OCI-LY7 (cell line): ENCODE measurements around the gene WFDC6. TPM values are rescaled to one million over a fixed set of nuclear protein-coding genes. Genes with fewer than 3 reads are reported as not detected.

Experiments used
- BruUV-seq: library from RNA; stranded (reverse); fragments of 400-500 nt; replicated peaks from 2 replicates; lab custom pipeline; 2021; lab: Mats Ljungman, UMichigan
- CTCF ChIA-PET: fragments of 300-600 bp; sonication (Branson Sonifier 250); formaldehyde crosslinking; loops from one replicate; lab custom pipeline; 2022; ENCODE audit warnings: antibody characterized with exemption; ENCODE audit not compliant: unreplicated experiment; lab: Charles Lee
- POLR2A ChIA-PET: fragments of 300-600 bp; sonication (Branson Sonifier 250); formaldehyde crosslinking; loops from one replicate; lab custom pipeline; 2022; ENCODE audit warnings: antibody characterized with exemption; lab: Charles Lee
- DNase-seq: peaks from one replicate; pipeline ENCODE4 v3.0.0-alpha.2; 2015; ENCODE audit warnings: low spot score
- H2AFZ ChIP-seq: fragments of 200-600 bp; sonication (generic), shearing (Covaris generic); 2 replicates; pipeline ENCODE4 v1.6.1; 2014; ENCODE audit warnings: mild to moderate bottlenecking, antibody characterized with exemption, low read length, moderate library complexity
- H3K27ac ChIP-seq: fragments of 200-600 bp; sonication (generic); 2 replicates; pipeline ENCODE4 v1.5.1; 2014; ENCODE audit warnings: mixed run types, low read depth, mild to moderate bottlenecking, moderate library complexity, low read length, inconsistent platforms; ENCODE audit not compliant: poor library complexity, severe bottlenecking
- H3K36me3 ChIP-seq: fragments of 200-600 bp; sonication (generic); 2 replicates; pipeline ENCODE4 v1.6.1; 2014; ENCODE audit warnings: mild to moderate bottlenecking, antibody characterized with exemption, low read length, moderate library complexity, mixed read lengths; ENCODE audit not compliant: insufficient read depth
- H3K4me1 ChIP-seq: fragments of 200-600 bp; sonication (generic); 2 replicates; pipeline ENCODE4 v1.5.1; 2014; ENCODE audit warnings: mild to moderate bottlenecking, low read length; ENCODE audit not compliant: insufficient read depth, poor library complexity, severe bottlenecking
- H3K4me2 ChIP-seq: fragments of 200-600 bp; sonication (generic); 2 replicates; pipeline ENCODE4 v1.6.1; 2014; ENCODE audit warnings: mild to moderate bottlenecking, low read length
- H3K4me3 ChIP-seq: fragments of 200-600 bp; sonication (generic); 2 replicates; pipeline ENCODE4 v1.5.1; 2014; ENCODE audit warnings: mild to moderate bottlenecking, low read depth, low read length; ENCODE audit not compliant: poor library complexity, severe bottlenecking
- H3K79me2 ChIP-seq: fragments of 200-600 bp; sonication (generic); 2 replicates; pipeline ENCODE4 v1.6.1; 2016; ENCODE audit warnings: low read depth, mild to moderate bottlenecking, low read length, moderate library complexity, mixed read lengths; ENCODE audit not compliant: insufficient read depth
- H3K9me2 ChIP-seq: fragments of 200-600 bp; sonication (generic); 2 replicates; pipeline ENCODE4 v1.6.1; 2016; ENCODE audit warnings: mild to moderate bottlenecking, low read length, mixed read lengths; ENCODE audit not compliant: insufficient read depth
- H3K9me3 ChIP-seq: fragments of 200-600 bp; sonication (generic); 2 replicates; pipeline ENCODE4 v1.6.1; 2014; ENCODE audit warnings: mild to moderate bottlenecking, mixed run types, low read length, mixed read lengths
- H4K20me1 ChIP-seq: fragments of 200-600 bp; sonication (generic); 2 replicates; pipeline ENCODE4 v1.6.1; 2014; ENCODE audit warnings: mild to moderate bottlenecking, antibody characterized with exemption, low read length, moderate library complexity, mixed read lengths; ENCODE audit not compliant: insufficient read depth
- CTCF ChIP-seq: fragments of 200-600 bp; sonication (generic); conservative IDR thresholded peaks from 2 replicates; pipeline ENCODE4 v1.5.1; 2014; ENCODE audit warnings: mild to moderate bottlenecking, antibody characterized with exemption, low read length, moderate library complexity, mixed read lengths
- EZH2phosphoT487 ChIP-seq: fragments of 200-600 bp; sonication (generic); IDR thresholded peaks from 2 replicates; pipeline ENCODE4 v1.6.1; 2018; ENCODE audit warnings: low read depth, borderline replicate concordance, mild to moderate bottlenecking, mixed run types, antibody characterized with exemption, low read length, moderate library complexity, mixed read lengths
- intact Hi-C: fragments of 100-400 bp; cut with micrococcal nuclease; formaldehyde crosslinking; loops from one replicate; pipeline ENCODE4 v1.10.0; 2022; ENCODE audit not compliant: unreplicated experiment
- total RNA-seq, 2 experiments: library from RNA; depleted of rRNA in 1 of 2; stranded (reverse); fragments of >200 nt in 1 of 2; shearing (Covaris generic) in 1 of 2; gene quantifications; 2 replicates each; pipeline ENCODE4 v1.2.3, GENCODE V29; 2014 to 2022

Gene WFDC6
- total RNA-seq, 2 experiments from 2014 or later: not detected

- ChIA-PET CTCF (no interaction called here), POLR2A (no interaction called here)
- H2AFZ ChIP-seq: no peak overlapping the region
- no peaks in the 10 kb centered on the region for H3K4me1 ChIP-seq
- TF ChIP-seq EZH2phosphoT487 (no peak), CTCF (no peak)
- DNase-seq: no peak
- no peaks in the 10 kb centered on the region for H3K79me2 ChIP-seq
- H3K4me3 ChIP-seq: no peak overlapping the region
- no peaks in the 10 kb centered on the region for H3K9me2 ChIP-seq
- no peaks in the 10 kb centered on the region for H4K20me1 ChIP-seq
- H3K36me3 ChIP-seq: no peaks in the 10 kb centered on the region
- no peak overlapping the region for H3K4me2 ChIP-seq
- no peak overlapping the region for H3K27ac ChIP-seq
- no TSS peak for BruUV-seq
- intact Hi-C loops: no loop called here
- H3K9me3 ChIP-seq: no peaks in the 10 kb centered on the region
Measured at GRCh38 chr20:45583502-45583901, 44.2 kb upstream of the WFDC6 start.

- CTCF ChIA-PET: no interaction called here
- no peak for TF ChIP-seq CTCF
- TF ChIP-seq EZH2phosphoT487: no peak
- intact Hi-C loops: no loop called here
- no TSS peak for BruUV-seq
- H3K36me3 ChIP-seq: no peaks in the 10 kb centered on the region
- H3K9me2 ChIP-seq: no peaks in the 10 kb centered on the region
- H3K9me3 ChIP-seq: no peaks in the 10 kb centered on the region
- H3K4me3 ChIP-seq: no peak overlapping the region
- no peak for DNase-seq
- no peaks in the 10 kb centered on the region for H3K79me2 ChIP-seq
- no peaks in the 10 kb centered on the region for H3K4me1 ChIP-seq
- no peak overlapping the region for H3K27ac ChIP-seq
- no peak overlapping the region for H3K4me2 ChIP-seq
- H4K20me1 ChIP-seq: no peaks in the 10 kb centered on the region
- POLR2A ChIA-PET: interaction anchor here (0.7 to 0.8 kb wide), 3 partner anchors 95 to 584 kb away, joined by 3 to 4 read pairs (median 3); no protein-coding TSS in a partner anchor
- H2AFZ ChIP-seq: no peak overlapping the region
Measured at GRCh38 chr20:45581702-45582101, 42.4 kb upstream of the WFDC6 start.

GRCh38 chr20:45579184-45579583 lies 39.9 kb upstream of the WFDC6 start, which contains the start of gene WFDC8:
Gene WFDC8, minus strand, starts transcription at chr20:45579284. Its CDS starts 37 bp downstream, at chr20:45579247.
- H3K9me2 ChIP-seq: no peaks in the 10 kb centered on the region
- CTCF ChIA-PET: no interaction called here
- no peaks in the 10 kb centered on the region for H3K4me1 ChIP-seq
- no peaks in the 10 kb centered on the region for H3K36me3 ChIP-seq
- no peak within 1 kb of the TSS for H2AFZ ChIP-seq
- no peak within 1 kb of the TSS for H3K27ac ChIP-seq
- no peaks in the 10 kb centered on the region for H4K20me1 ChIP-seq
- no peak for DNase-seq
- H3K79me2 ChIP-seq: no peaks in the 10 kb centered on the region
- no TSS peak for BruUV-seq
- no peaks in the 10 kb centered on the region for H3K9me3 ChIP-seq
- no peak for TF ChIP-seq EZH2phosphoT487
- TF ChIP-seq CTCF: no peak
- H3K4me3 ChIP-seq: no peak within 1 kb of the TSS
- POLR2A ChIA-PET: no interaction called here
- intact Hi-C loops: no loop called here
- H3K4me2 ChIP-seq: no peak within 1 kb of the TSS
